Pancreas (tissue), 10 donors: ENCODE results near the gene PCDHGA3. TPM values are rescaled to one million over a fixed set of nuclear protein-coding genes. Genes with fewer than 3 reads are reported as not detected.
"Not testable (repeated sequence)": the region's sequence is repeated elsewhere in the genome, so short reads cannot be mapped to it uniquely, and the experiment has no call there.

Source experiments
- ATAC-seq, 4 donors: fragments of 200-7000 bp; cut with Tn5 transposase; one replicate each; pipeline versions ENCODE4 v1.8.0 to v1.9.1; 2020; ENCODE audit warnings: mild to moderate bottlenecking in 4 of 4, moderate library complexity in 4 of 4
- DNase-seq, 6 donors: peaks; one replicate each; pipeline ENCODE4 v3.0.0-alpha.2; 2020
- FAIRE-seq: peaks from 2 replicates; lab custom pipeline; 2012; peaks lifted over from hg19 to GRCh38; lab: Jason Lieb, UNC
- H3K27ac ChIP-seq, 4 donors: fragments of 200-600 bp; sonication (generic); 1 replicate in 3 of 4; 2 replicates in 1 of 4; pipeline versions ENCODE4 v1.5.0 to v1.8.0; 2020
- H3K27me3 ChIP-seq, 4 donors: fragments of 200-600 bp; one replicate each; pipeline ENCODE4 v1.8.0; 2021
- H3K36me3 ChIP-seq, 3 donors: fragments of 200-600 bp; sonication (generic) in 1 of 3; one replicate each; pipeline versions ENCODE4 v1.5.0 to v1.8.0; 2020 to 2021
- H3K4me1 ChIP-seq, 3 donors: fragments of 200-600 bp; one replicate each; pipeline ENCODE4 v1.8.0; 2021
- H3K4me3 ChIP-seq, 4 donors: fragments of 200-600 bp; sonication (generic) in 2 of 4; one replicate each; pipeline versions ENCODE4 v1.5.0 to v1.8.0; 2020 to 2021
- H3K9me3 ChIP-seq, 4 donors: fragments of 200-600 bp; one replicate each; pipeline ENCODE4 v1.8.0; 2021
- WGBS, 2 donors: extraction: QIAGEN DNeasy Blood & Tissue Kit; methylation state at CpG; one replicate each; pipeline ENCODE4 v1.1.7; 2013; 5-methylcytosine and 5-hydroxymethylcytosine counted together
- intact Hi-C, 3 donors: fragments of 100-400 bp; cut with DNase I; formaldehyde crosslinking; loops; one replicate each; pipeline versions ENCODE4 v1.11.1 to v1.14.2; 2022
- polyA plus RNA-seq, 2 donors: library from polyadenylated mRNA; stranded (reverse); fragments of 200-250 nt; gene quantifications; one replicate each; pipeline ENCODE4 v1.2.3, GENCODE V29; 2013
- total RNA-seq, 6 donors: library from RNA; stranded (reverse); fragmentation: NEBNext Ultra II Directional in 4 of 6; extraction: Animal tissue kit (Norgen Biotek cat#: 25700) in 4 of 6; gene quantifications; one replicate each; pipeline versions ENCODE4 v1.2.1 to v1.2.4, GENCODE V29; 2021 to 2023
- TF ChIP-seq, protein P1 (sequence below), 4 donors: fragments of 200-600 bp; sonication (generic) in 3 of 4; IDR thresholded peaks; one replicate each; pipeline versions ENCODE4 v1.5.0 to v1.8.0; 2021; ENCODE audit warnings: antibody characterized with exemption in 4 of 4
- donor health status: healthy with polysubstance abuse.
- donor health status: DM: no; HTN: no; CAD: no; lungs with moderate emphysema.
- donor health status: DM: no; HTN: no; CAD: no.
- donor health status: control.
- donor health status: control.
- donor health status: Bipolar disorder and iron deficiency.
- donor health status: DM: yes; HTN: yes; CAD: no.
- donor health status: DM: no; HTN: no; CAD: no.
- donor health status: DM: no; HTN: no; CAD: no.
- donor health status: DM: yes; HTN: yes; CAD: no.

Gene PCDHGA3
- total and polyA plus RNA-seq, 8 donors = 0.52 to 2.4 (median 1.6) TPM

DNA sequence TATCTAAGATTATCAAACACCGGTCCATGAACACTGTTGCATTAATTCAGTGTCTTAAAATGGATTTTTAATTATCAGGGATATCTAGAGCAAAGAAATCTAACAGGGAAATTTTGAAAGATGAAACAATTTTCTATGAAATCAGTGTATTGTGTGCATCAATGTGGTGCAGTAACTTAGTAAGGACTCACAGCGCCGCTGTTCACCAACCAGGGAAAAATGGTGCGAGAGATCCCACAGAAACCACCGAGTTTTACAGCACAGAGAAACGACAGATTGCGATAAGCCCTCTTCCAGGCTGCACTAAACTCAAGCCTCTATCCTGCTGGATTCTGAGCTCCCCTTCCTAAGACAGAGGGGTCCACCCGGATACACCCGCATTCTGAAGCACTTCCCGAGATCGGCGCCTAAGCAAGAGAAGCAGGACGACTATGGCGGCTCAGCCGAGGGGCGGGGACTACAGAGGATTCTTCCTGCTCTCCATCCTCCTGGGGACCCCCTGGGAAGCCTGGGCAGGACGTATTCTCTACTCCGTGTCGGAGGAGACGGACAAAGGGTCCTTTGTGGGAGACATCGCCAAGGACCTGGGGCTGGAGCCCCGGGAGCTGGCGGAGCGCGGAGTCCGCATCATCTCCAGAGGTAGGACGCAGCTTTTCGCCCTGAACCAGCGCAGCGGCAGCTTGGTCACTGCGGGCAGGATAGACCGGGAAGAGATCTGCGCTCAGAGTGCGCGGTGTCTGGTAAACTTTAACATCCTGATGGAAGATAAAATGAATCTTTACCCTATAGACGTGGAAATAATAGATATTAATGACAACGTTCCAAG lies 39.1 kb downstream of the PCDHGA3 start, which contains the start of gene PCDHGA7:
Gene PCDHGA7, plus strand, starts transcription at position 274 of the 826 bp plus-strand sequence. Its CDS starts 158 bp downstream, at position 432.
- Histone ChIP-seq H3K27me3 (no peaks in the 10 kb centered on the region), H3K4me3 (peak within 1 kb of the TSS in 2 of 4 donors; percentile 8 to 17), H3K9me3 (peaks cover 0 to 20% (median 0%) of the 10 kb centered on the region in 4 donors), H3K27ac (no peak within 1 kb of the TSS), H3K4me1 (no peaks in the 10 kb centered on the region), H3K36me3 (no peaks in the 10 kb centered on the region)
- 11 to 14% methylated on average over 37 of the region's 37 CpGs for WGBS, 2 donors
- DNase-seq (no peak), ATAC-seq (peak in 1 of 4 donors; percentile 49), FAIRE-seq (no peak)
- intact Hi-C loops = loop anchor here in 1 of 3 donors (10.0 kb wide), 1 partner anchor 228 kb away; the partner anchor contains the start of gene PCDHB6
- TF ChIP-seq, protein P1, sequence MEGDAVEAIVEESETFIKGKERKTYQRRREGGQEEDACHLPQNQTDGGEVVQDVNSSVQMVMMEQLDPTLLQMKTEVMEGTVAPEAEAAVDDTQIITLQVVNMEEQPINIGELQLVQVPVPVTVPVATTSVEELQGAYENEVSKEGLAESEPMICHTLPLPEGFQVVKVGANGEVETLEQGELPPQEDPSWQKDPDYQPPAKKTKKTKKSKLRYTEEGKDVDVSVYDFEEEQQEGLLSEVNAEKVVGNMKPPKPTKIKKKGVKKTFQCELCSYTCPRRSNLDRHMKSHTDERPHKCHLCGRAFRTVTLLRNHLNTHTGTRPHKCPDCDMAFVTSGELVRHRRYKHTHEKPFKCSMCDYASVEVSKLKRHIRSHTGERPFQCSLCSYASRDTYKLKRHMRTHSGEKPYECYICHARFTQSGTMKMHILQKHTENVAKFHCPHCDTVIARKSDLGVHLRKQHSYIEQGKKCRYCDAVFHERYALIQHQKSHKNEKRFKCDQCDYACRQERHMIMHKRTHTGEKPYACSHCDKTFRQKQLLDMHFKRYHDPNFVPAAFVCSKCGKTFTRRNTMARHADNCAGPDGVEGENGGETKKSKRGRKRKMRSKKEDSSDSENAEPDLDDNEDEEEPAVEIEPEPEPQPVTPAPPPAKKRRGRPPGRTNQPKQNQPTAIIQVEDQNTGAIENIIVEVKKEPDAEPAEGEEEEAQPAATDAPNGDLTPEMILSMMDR (IDR thresholded peaks at IDR 0.05) = no peak

DNA sequence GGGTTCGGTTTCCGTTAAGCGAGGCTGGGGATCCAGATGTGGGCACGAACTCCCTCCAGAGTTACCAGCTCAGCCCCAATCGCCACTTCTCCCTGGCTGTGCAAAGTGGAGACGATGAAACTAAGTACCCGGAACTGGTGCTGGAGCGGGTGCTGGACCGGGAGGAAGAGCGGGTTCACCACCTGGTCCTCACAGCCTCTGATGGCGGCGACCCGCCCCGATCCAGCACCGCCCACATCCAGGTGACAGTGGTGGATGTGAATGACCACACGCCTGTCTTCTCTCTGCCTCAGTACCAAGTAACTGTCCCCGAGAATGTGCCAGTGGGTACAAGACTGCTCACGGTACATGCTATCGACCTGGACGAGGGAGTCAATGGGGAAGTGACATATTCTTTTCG lies 39.7 kb downstream of the PCDHGA3 start:
- no peaks in the 10 kb centered on the region for H3K4me1 ChIP-seq
- ATAC-seq (no peak), FAIRE-seq (no peak), DNase-seq (no peak)
- intact Hi-C loops = loop anchor here in 1 of 3 donors (10.0 kb wide), 1 partner anchor 229 kb away; the partner anchor contains the start of gene PCDHB6
- 24 to 33% methylated on average over 21 of the region's 21 CpGs for WGBS, 2 donors
- H3K36me3 ChIP-seq = no peaks in the 10 kb centered on the region
- peaks cover 0 to 21% (median 0%) of the 10 kb centered on the region in 4 donors for H3K9me3 ChIP-seq
- H3K4me3 ChIP-seq = peak overlapping the region in 2 of 4 donors; percentile 8 to 17
- TF ChIP-seq, protein P1 (IDR thresholded peaks at IDR 0.05) = no peak
- H3K27me3 ChIP-seq = no peaks in the 10 kb centered on the region
- no peak overlapping the region for H3K27ac ChIP-seq

DNA sequence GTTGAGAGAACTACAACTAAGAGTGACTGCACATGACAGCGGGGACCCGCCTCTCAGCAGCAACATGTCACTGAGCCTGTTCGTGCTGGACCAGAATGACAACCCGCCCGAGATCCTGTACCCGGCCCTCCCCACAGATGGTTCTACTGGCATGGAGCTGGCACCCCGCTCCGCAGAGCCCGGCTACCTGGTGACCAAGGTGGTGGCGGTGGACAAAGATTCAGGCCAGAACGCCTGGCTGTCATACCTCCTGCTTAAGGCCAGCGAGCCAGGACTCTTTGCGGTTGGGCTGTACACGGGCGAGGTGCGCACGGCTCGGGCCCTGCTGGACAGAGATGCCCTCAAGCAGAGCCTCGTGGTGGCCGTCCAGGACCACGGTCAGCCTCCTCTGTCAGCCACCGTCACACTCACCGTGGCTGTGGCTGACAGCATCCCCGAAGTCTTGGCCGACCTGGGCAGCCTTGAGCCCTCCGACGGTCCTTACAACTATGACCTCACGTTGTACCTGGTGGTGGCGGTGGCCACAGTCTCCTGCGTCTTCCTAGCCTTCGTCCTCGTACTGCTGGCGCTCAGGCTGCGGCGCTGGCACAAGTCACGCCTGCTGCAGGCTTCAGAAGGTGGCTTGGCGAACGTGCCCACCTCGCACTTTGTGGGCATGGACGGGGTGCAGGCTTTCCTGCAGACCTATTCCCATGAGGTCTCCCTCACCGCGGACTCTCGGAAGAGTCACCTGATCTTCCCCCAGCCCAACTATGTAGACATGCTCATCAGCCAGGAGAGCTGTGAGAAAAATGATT lies 41.0 kb downstream of the PCDHGA3 start:
- DNase-seq = no peak

DNA sequence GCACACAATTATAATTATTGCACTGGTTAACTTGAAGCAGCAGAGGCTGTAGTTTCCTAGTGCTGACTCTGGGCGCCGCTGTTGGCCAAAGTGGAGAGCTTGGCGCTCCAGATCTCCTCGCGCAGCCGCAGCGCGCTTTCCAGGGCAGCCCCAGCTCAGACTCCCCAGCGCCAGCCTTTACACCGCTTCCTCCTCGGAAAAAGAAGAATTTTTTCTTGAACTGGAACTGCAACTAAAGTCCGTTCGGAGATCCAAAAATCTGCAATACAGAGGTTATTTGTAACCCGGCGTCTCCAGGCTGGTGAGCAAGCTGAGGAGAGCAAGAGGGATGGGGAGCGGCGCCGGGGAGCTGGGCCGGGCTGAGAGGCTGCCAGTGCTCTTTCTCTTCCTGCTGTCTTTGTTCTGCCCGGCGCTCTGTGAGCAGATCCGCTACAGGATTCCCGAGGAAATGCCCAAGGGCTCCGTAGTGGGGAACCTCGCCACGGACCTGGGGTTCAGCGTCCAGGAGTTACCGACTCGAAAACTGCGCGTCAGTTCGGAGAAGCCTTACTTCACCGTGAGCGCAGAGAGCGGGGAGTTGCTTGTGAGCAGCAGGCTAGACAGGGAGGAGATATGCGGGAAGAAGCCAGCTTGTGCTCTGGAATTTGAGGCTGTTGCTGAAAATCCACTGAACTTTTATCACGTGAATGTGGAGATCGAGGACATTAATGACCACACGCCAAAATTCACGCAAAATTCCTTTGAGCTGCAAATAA lies 44.1 kb downstream of the PCDHGA3 start, which contains the start of gene PCDHGB4:
Gene PCDHGB4, plus strand, starts transcription at position 142 of the 755 bp plus-strand sequence. Its CDS starts 187 bp downstream, at position 329.
- DNase-seq, H3K36me3 ChIP-seq, H3K4me1 ChIP-seq, H3K27me3 ChIP-seq, FAIRE-seq, H3K27ac ChIP-seq: not testable (repeated sequence)
- ATAC-seq = peak; percentile 60 to 94 (median 82)
- Histone ChIP-seq H3K9me3 (peaks cover 0 to 34% (median 2%) of the 10 kb centered on the region in 4 donors), H3K4me3 (peak within 1 kb of the TSS in 1 of 4 donors; percentile 7)
- intact Hi-C loops = loop anchor here in 1 of 3 donors (10.0 kb wide), 1 partner anchor 233 kb away; the partner anchor contains the start of gene PCDHB6
- WGBS, 2 donors = 6 to 10% methylated on average over 17 to 21 of the region's 40 CpGs

More for the DNA sequence above, 41.0 kb downstream of the PCDHGA3 start:
- no peak overlapping the region for H3K4me3 ChIP-seq
- ATAC-seq (no peak), FAIRE-seq (no peak)
- H3K27ac ChIP-seq = no peak overlapping the region
- TF ChIP-seq, protein P1 (IDR thresholded peaks at IDR 0.05) = no peak
- intact Hi-C loops = loop anchor here in 1 of 3 donors (10.0 kb wide), 1 partner anchor 230 kb away; the partner anchor contains the start of gene PCDHB6
- H3K9me3 ChIP-seq = peaks cover 0 to 35% (median under 1%) of the 10 kb centered on the region in 4 donors
- no peaks in the 10 kb centered on the region for H3K27me3 ChIP-seq
- 36 to 44% methylated on average over 39 to 43 of the region's 43 CpGs for whole genome bisulfite sequencing, 2 donors
- no peaks in the 10 kb centered on the region for H3K36me3 ChIP-seq
- H3K4me1 ChIP-seq = no peaks in the 10 kb centered on the region
